ENCODE results near the gene VWA8. TPM values are rescaled to one million over a fixed set of nuclear protein-coding genes. Genes with fewer than 3 reads are reported as not detected.

VWA8 gene
- polyA plus RNA-seq, 1 donor (not counting 4 experiments of a cell fraction or from before 2014, with no cell fraction given), result 17.8 TPM

DNA sequence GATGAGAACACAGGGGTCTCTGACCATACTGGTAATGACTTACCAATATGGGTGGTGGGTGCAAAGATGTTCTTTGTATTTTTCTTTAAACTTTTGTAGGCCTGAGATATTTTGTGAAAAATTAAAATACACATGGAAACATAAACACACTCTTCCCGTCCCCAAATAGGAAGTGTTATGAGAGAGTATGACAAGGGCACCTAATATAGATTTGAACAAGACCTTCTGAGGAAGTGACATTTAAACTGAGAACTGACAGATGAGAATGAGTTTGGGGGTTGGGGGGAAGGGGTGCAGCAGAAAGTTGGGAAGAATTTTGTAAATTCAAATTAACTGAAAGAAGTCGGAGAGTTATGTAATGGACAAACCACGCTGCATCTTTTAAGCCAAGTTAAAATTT is 279.3 kb downstream of the VWA8 start:
- no peak for TF ChIP-seq EZH2 (IDR thresholded peaks at IDR 0.05; ENCODE audit: low read length)
- TF ChIP-seq, protein P1, sequence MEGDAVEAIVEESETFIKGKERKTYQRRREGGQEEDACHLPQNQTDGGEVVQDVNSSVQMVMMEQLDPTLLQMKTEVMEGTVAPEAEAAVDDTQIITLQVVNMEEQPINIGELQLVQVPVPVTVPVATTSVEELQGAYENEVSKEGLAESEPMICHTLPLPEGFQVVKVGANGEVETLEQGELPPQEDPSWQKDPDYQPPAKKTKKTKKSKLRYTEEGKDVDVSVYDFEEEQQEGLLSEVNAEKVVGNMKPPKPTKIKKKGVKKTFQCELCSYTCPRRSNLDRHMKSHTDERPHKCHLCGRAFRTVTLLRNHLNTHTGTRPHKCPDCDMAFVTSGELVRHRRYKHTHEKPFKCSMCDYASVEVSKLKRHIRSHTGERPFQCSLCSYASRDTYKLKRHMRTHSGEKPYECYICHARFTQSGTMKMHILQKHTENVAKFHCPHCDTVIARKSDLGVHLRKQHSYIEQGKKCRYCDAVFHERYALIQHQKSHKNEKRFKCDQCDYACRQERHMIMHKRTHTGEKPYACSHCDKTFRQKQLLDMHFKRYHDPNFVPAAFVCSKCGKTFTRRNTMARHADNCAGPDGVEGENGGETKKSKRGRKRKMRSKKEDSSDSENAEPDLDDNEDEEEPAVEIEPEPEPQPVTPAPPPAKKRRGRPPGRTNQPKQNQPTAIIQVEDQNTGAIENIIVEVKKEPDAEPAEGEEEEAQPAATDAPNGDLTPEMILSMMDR (optimal IDR thresholded peaks at IDR 0.05 in 1 of 3, IDR thresholded peaks at IDR 0.05 in 1 of 3, conservative IDR thresholded peaks at IDR 0.05 in 1 of 3; ENCODE audit: extremely low read depth in 1 of 3, insufficient read depth in 2 of 3, low read length in 3 of 3), result no peak
- DNase-seq (ENCODE audit: low read depth, low spot score) (no peak), FAIRE-seq (no peak)
- dilution Hi-C loops (cut with MboI; ENCODE audit: extremely low pct_ligation_motif_present, low sequenced_read_pairs), result no loop called here
- H3K79me2 ChIP-seq (ENCODE audit: control insufficient read depth, insufficient read depth, low read length), result no peaks in the 10 kb centered on the region
- H3K27ac ChIP-seq (ENCODE audit: control insufficient read depth, insufficient read depth, low read length), result no peak overlapping the region
- no peaks in the 10 kb centered on the region for H3K4me1 ChIP-seq (ENCODE audit: control insufficient read depth, extremely low read depth, insufficient read depth, low read length)
- H3K36me3 ChIP-seq (ENCODE audit: control insufficient read depth in 2 of 2, extremely low read depth in 1 of 2, insufficient read depth in 2 of 2, low read length in 2 of 2), result peaks cover 3% of the 10 kb centered on the region in 2 experiments
- no peaks in the 10 kb centered on the region for H3K27me3 ChIP-seq (ENCODE audit: control insufficient read depth, extremely low read depth, insufficient read depth, low read length)
- H3K4me3 ChIP-seq (ENCODE audit: control insufficient read depth in 2 of 3, extremely low read depth in 1 of 3, insufficient read depth in 2 of 3, low read depth in 1 of 3, low read length in 3 of 3), result no peak overlapping the region
- no peak overlapping the region for H3K9ac ChIP-seq (ENCODE audit: control insufficient read depth, extremely low read depth, insufficient read depth, low read length)
- H3K4me2 ChIP-seq (ENCODE audit: control insufficient read depth, extremely low read depth, insufficient read depth, low read depth, low read length), result no peak overlapping the region
- H3K9me3 ChIP-seq (ENCODE audit: control insufficient read depth, low read depth, low read length), result no peaks in the 10 kb centered on the region
- H4K20me1 ChIP-seq (ENCODE audit: control insufficient read depth, extremely low read depth, insufficient read depth, low read length), result no peaks in the 10 kb centered on the region
- H2AFZ ChIP-seq (ENCODE audit: control insufficient read depth, low read length), result no peak overlapping the region
- H3K9me1 ChIP-seq (ENCODE audit: control insufficient read depth, extremely low read depth, insufficient read depth, low read length), result no peaks in the 10 kb centered on the region

DNA sequence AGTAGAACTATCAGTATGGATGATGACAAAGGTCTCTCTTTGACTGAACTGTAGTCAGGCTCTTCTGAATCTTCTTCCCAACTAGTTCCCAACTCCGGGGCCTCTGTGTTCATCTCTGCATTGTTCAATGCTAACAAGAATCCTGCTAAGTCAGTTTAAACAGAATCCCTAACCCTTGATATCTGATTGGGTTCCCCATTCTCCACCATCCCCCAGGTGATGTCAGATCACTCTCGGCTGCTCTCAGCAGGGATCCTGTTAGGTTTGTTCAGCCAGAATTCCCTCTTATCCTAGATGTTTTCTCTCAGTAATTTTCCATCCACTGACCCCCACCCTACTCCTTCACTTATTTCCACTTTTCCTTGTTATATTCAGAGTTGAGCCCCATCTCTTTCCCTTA is 280.0 kb downstream of the VWA8 start:
- dilution Hi-C loops (cut with MboI; ENCODE audit: extremely low pct_ligation_motif_present, low sequenced_read_pairs), result no loop called here

More for the DNA sequence above, 280.0 kb downstream of the VWA8 start:
- Histone ChIP-seq H3K79me2 (ENCODE audit: control insufficient read depth, insufficient read depth, low read length) (no peaks in the 10 kb centered on the region), H3K4me3 (ENCODE audit: control insufficient read depth in 2 of 3, extremely low read depth in 1 of 3, insufficient read depth in 2 of 3, low read depth in 1 of 3, low read length in 3 of 3) (no peak overlapping the region), H3K4me2 (ENCODE audit: control insufficient read depth, extremely low read depth, insufficient read depth, low read depth, low read length) (no peak overlapping the region), H4K20me1 (ENCODE audit: control insufficient read depth, extremely low read depth, insufficient read depth, low read length) (no peaks in the 10 kb centered on the region), H2AFZ (ENCODE audit: control insufficient read depth, low read length) (no peak overlapping the region), H3K9ac (ENCODE audit: control insufficient read depth, extremely low read depth, insufficient read depth, low read length) (no peak overlapping the region), H3K27ac (ENCODE audit: control insufficient read depth, insufficient read depth, low read length) (no peak overlapping the region), H3K27me3 (ENCODE audit: control insufficient read depth, extremely low read depth, insufficient read depth, low read length) (no peaks in the 10 kb centered on the region), H3K36me3 (ENCODE audit: control insufficient read depth in 2 of 2, extremely low read depth in 1 of 2, insufficient read depth in 2 of 2, low read length in 2 of 2) (peaks cover 3% of the 10 kb centered on the region in 2 experiments), H3K4me1 (ENCODE audit: control insufficient read depth, extremely low read depth, insufficient read depth, low read length) (no peaks in the 10 kb centered on the region), H3K9me1 (ENCODE audit: control insufficient read depth, extremely low read depth, insufficient read depth, low read length) (no peaks in the 10 kb centered on the region), H3K9me3 (ENCODE audit: control insufficient read depth, low read depth, low read length) (no peaks in the 10 kb centered on the region)
- TF ChIP-seq EZH2 (IDR thresholded peaks at IDR 0.05; ENCODE audit: low read length), result no peak
- TF ChIP-seq, protein P1 (optimal IDR thresholded peaks at IDR 0.05 in 1 of 3, IDR thresholded peaks at IDR 0.05 in 1 of 3, conservative IDR thresholded peaks at IDR 0.05 in 1 of 3; ENCODE audit: extremely low read depth in 1 of 3, insufficient read depth in 2 of 3, low read length in 3 of 3), result no peak
- FAIRE-seq (no peak), DNase-seq (ENCODE audit: low read depth, low spot score) (no peak)
